ENCODE results near the gene MIGA2.
"Not testable (repeated sequence)": the region's sequence is repeated elsewhere in the genome, so short reads cannot be mapped to it uniquely, and the experiment has no call there.

Gene MIGA2

GRCh38 chr9:129036241-129036922, at the start of gene MIGA2:
MIGA2 (plus strand) TSS chr9:129036626; CDS start chr9:129040595, 3,969 bp downstream.
- peak; percentile 100 for DNase-seq

GRCh38 chr9:128986671-128987070, 49.8 kb upstream of the MIGA2 start:
- DNase-seq: no peak

- DNase-seq: no peak
Observed at GRCh38 chr9:128987805-128988204, 48.6 kb upstream of the MIGA2 start.

GRCh38 chr9:128992995-128993394, 43.4 kb upstream of the MIGA2 start:
- DNase-seq: peak; percentile 18

GRCh38 chr9:128995791-128996190, 40.6 kb upstream of the MIGA2 start:
- no peak for DNase-seq

GRCh38 chr9:128998462-128998861, 38.0 kb upstream of the MIGA2 start:
- DNase-seq: no peak

GRCh38 chr9:128999581-129000206, 36.7 kb upstream of the MIGA2 start:
- no peak for DNase-seq

GRCh38 chr9:129001504-129002325, 34.7 kb upstream of the MIGA2 start:
- DNase-seq: no peak

GRCh38 chr9:129002992-129003391, 33.4 kb upstream of the MIGA2 start:
- DNase-seq: no peak

GRCh38 chr9:129004173-129004572, 32.3 kb upstream of the MIGA2 start:
- not testable (repeated sequence) for DNase-seq

- DNase-seq: no peak
Observed at GRCh38 chr9:129005336-129005997, 31.0 kb upstream of the MIGA2 start.

GRCh38 chr9:129006328-129007034, 29.9 kb upstream of the MIGA2 start:
- DNase-seq: peak; percentile 82

- DNase-seq: no peak
Observed at GRCh38 chr9:129007035-129007765, 29.2 kb upstream of the MIGA2 start.

- no peak for DNase-seq
Observed at GRCh38 chr9:129007766-129008468, 28.5 kb upstream of the MIGA2 start.

- no peak for DNase-seq
Observed at GRCh38 chr9:129008469-129008965, 27.9 kb upstream of the MIGA2 start.

- no peak for DNase-seq
Observed at GRCh38 chr9:129008986-129009583, 27.3 kb upstream of the MIGA2 start.

GRCh38 chr9:129009584-129010141, 26.8 kb upstream of the MIGA2 start:
- no peak for DNase-seq

GRCh38 chr9:129010267-129010975, 26.0 kb upstream of the MIGA2 start:
- DNase-seq: no peak

- DNase-seq: no peak
Observed at GRCh38 chr9:129011170-129011569, 25.3 kb upstream of the MIGA2 start.
